Measurements from ENCODE around the gene PIK3CB. TPM values are rescaled to one million over a fixed set of nuclear protein-coding genes. Genes with fewer than 3 reads are reported as not detected.

The PIK3CB gene
- total RNA-seq, 1 experiment from 2014 or later = 35.6 TPM

GRCh38 chr3:138854204-138854603, 19.5 kb upstream of the PIK3CB start:
- H3K36me3 Mint-ChIP-seq (ENCODE audit: insufficient read depth in 1 of 3, low read depth in 3 of 3) = no peaks in the 10 kb centered on the region
- WGBS (ENCODE audit: extremely low coverage, insufficient read length, low lambda C conversion rate) = no CpG with 5 or more reads among the region's 3 CpGs

More at GRCh38 chr3:138854204-138854603, 19.5 kb upstream of the PIK3CB start:
- Histone ChIP-seq H3T11ph (ENCODE audit: low read length) (no peak overlapping the region), H3K18ac (ENCODE audit: insufficient read length, low read depth, low read length) (no peak overlapping the region), H3K27ac (ENCODE audit: insufficient read length, low read depth, low read length) (no peak overlapping the region), H2BK20ac (ENCODE audit: low read depth, low read length, poor library complexity, severe bottlenecking) (no peak overlapping the region), H3K27me3 (ENCODE audit: insufficient read depth, low read length) (no peaks in the 10 kb centered on the region), H4K91ac (ENCODE audit: insufficient read length, low read depth, low read length) (no peak overlapping the region), H2AK5ac (ENCODE audit: insufficient read length, low read length) (no peak overlapping the region), H4K8ac (replicated peaks; ENCODE audit: insufficient read length, low read depth, low read length) (no peak overlapping the region), H2BK15ac (ENCODE audit: low read depth, low read length) (no peak overlapping the region), H3K9me3 (ENCODE audit: control insufficient read depth, low read depth, low read length) (no peaks in the 10 kb centered on the region), H3K56ac (ENCODE audit: insufficient read length, low read depth, low read length) (no peak overlapping the region), H3K14ac (ENCODE audit: insufficient read depth, low read length) (no peak overlapping the region), H3K9ac (ENCODE audit: extremely low read depth, insufficient read length, low read length) (no peak overlapping the region), H3K79me2 (ENCODE audit: insufficient read depth, low read length) (no peaks in the 10 kb centered on the region), H2AFZ (ENCODE audit: low read length) (no peak overlapping the region), H3K4ac (ENCODE audit: low read depth, low read length) (no peak overlapping the region), H4K20me1 (ENCODE audit: control insufficient read depth, insufficient read depth, insufficient read length) (no peaks in the 10 kb centered on the region), H3K4me1 (ENCODE audit: insufficient read depth, low read length) (peaks cover 4% of the 10 kb centered on the region), H2BK12ac (ENCODE audit: insufficient read length, low read depth, low read length) (no peak overlapping the region), H3K79me1 (ENCODE audit: insufficient read depth, low read depth, low read length, poor library complexity, severe bottlenecking) (no peaks in the 10 kb centered on the region), H2BK120ac (ENCODE audit: low read depth, low read length, poor library complexity, severe bottlenecking) (no peak overlapping the region), H3K23me2 (ENCODE audit: insufficient read length, low read depth, low read length, poor library complexity, severe bottlenecking) (no peaks in the 10 kb centered on the region), H3K4me2 (ENCODE audit: insufficient read depth, insufficient read length, low read length) (no peak overlapping the region), H2BK5ac (ENCODE audit: insufficient read length, low read length) (no peak overlapping the region), H3K23ac (ENCODE audit: insufficient read length, low read depth, low read length) (no peak overlapping the region), H4K5ac (ENCODE audit: insufficient read length, low read depth, low read length) (no peak overlapping the region)
- Mint-ChIP-seq H3K27me3 (ENCODE audit: low read depth) (no peaks in the 10 kb centered on the region), H3K4me1 (peaks cover 8 to 11% of the 10 kb centered on the region in 2 experiments), H3K9me3 (no peaks in the 10 kb centered on the region), H3K4me3 (no peak overlapping the region), H3K27ac (no peak overlapping the region)
- DNase-seq = no peak
- TF ChIP-seq, protein P1, sequence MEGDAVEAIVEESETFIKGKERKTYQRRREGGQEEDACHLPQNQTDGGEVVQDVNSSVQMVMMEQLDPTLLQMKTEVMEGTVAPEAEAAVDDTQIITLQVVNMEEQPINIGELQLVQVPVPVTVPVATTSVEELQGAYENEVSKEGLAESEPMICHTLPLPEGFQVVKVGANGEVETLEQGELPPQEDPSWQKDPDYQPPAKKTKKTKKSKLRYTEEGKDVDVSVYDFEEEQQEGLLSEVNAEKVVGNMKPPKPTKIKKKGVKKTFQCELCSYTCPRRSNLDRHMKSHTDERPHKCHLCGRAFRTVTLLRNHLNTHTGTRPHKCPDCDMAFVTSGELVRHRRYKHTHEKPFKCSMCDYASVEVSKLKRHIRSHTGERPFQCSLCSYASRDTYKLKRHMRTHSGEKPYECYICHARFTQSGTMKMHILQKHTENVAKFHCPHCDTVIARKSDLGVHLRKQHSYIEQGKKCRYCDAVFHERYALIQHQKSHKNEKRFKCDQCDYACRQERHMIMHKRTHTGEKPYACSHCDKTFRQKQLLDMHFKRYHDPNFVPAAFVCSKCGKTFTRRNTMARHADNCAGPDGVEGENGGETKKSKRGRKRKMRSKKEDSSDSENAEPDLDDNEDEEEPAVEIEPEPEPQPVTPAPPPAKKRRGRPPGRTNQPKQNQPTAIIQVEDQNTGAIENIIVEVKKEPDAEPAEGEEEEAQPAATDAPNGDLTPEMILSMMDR (conservative IDR thresholded peaks at IDR 0.05) = no peak
